Kidney (tissue), 14 donors: ENCODE data around the gene GLRB. TPM values are rescaled to one million over a fixed set of nuclear protein-coding genes. Genes with fewer than 3 reads are reported as not detected.

Experiments
- DNase-seq, 5 donors: peaks; one replicate each; pipeline ENCODE4 v3.0.0-alpha.2; 2013 to 2020
- FAIRE-seq: peaks from 2 replicates; lab custom pipeline; 2012; peaks lifted over from hg19 to GRCh38; lab: Jason Lieb, UNC
- H3K27ac ChIP-seq, 2 donors: one replicate each; pipeline ENCODE4 v1.7.0; 2013; ENCODE audit warnings: low read depth in 2 of 2, low read length in 2 of 2, inconsistent platforms in 1 of 2
- H3K27me3 ChIP-seq: one replicate; pipeline ENCODE4 v1.7.1; 2013; ENCODE audit warnings: low read length, inconsistent platforms; ENCODE audit not compliant: control insufficient read depth, insufficient read depth
- H3K36me3 ChIP-seq, 3 donors: one replicate each; pipeline versions ENCODE4 v1.7.0 to v1.7.1; 2013; ENCODE audit warnings: low read length in 3 of 3, control low read depth in 1 of 3, inconsistent platforms in 1 of 3; ENCODE audit not compliant: insufficient read depth in 3 of 3, control insufficient read depth in 2 of 3
- H3K4me1 ChIP-seq, 3 donors: one replicate each; pipeline versions ENCODE4 v1.7.0 to v1.7.1; 2013; ENCODE audit warnings: low read length in 3 of 3, inconsistent platforms in 1 of 3, low read depth in 1 of 3; ENCODE audit not compliant: control insufficient read depth in 2 of 3, insufficient read depth in 2 of 3
- H3K4me3 ChIP-seq, 3 donors: one replicate each; pipeline versions ENCODE4 v1.7.0 to v1.8.1; 2013; ENCODE audit warnings: low read length in 3 of 3, control low read depth in 1 of 3, inconsistent platforms in 1 of 3
- H3K9ac ChIP-seq, 3 donors: one replicate each; pipeline versions ENCODE4 v1.7.0 to v1.7.1; 2013; ENCODE audit warnings: low read length in 3 of 3, control low read depth in 1 of 3, inconsistent platforms in 1 of 3
- H3K9me3 ChIP-seq, 3 donors: one replicate each; pipeline versions ENCODE4 v1.7.0 to v1.7.1; 2013; ENCODE audit warnings: low read length in 3 of 3, control low read depth in 1 of 3, inconsistent platforms in 1 of 3; ENCODE audit not compliant: control insufficient read depth in 2 of 3, insufficient read depth in 1 of 3
- intact Hi-C: fragments of 100-400 bp; cut with DNase I; formaldehyde crosslinking; loops from one replicate; pipeline ENCODE4 v1.11.1; 2022
- polyA plus RNA-seq: library from polyadenylated mRNA; stranded (reverse); fragments of 350-450 nt; fragmentation: Illumina TruSeq; extraction: RNeasy Lipid Tissue Mini Kit (QIAGEN cat#74804); gene quantifications from one replicate; pipeline ENCODE4 v1.2.3, GENCODE V29; 2014; ENCODE audit warnings: low read depth, low replicate concordance; ENCODE audit not compliant: insufficient read depth
- total RNA-seq: library from RNA; stranded (reverse); fragmentation: NEBNext Ultra II Directional; extraction: Animal tissue kit (Norgen Biotek cat#: 25700); gene quantifications from one replicate; pipeline ENCODE4 v1.2.1, GENCODE V29; 2021
- TF ChIP-seq, protein P1 (sequence below): IDR thresholded peaks from 3 replicates; pipeline ENCODE4 v1.5.1; 2012; ENCODE audit warnings: mild to moderate bottlenecking, moderate library complexity, borderline replicate concordance; ENCODE audit not compliant: insufficient read depth; ENCODE audit errors: extremely low read depth
- donor health status: control.
- donor health status: control.
- donor health status: control.
- donor health status: control.
- donor health status: control.
- donor health status: DM: yes; HTN: yes; CAD: no.
- donor health status: Normal renal cell carcinoma (clear cell type).

The GLRB gene
- total and polyA plus RNA-seq, 2 donors from 2014 or later = 3.3 to 5.2 TPM

GRCh38 chr4:157080605-157081004 lies 4.7 kb downstream of the GLRB start:
- Histone ChIP-seq H3K4me3 (no peak overlapping the region), H3K27me3 (no peaks in the 10 kb centered on the region), H3K9me3 (no peaks in the 10 kb centered on the region), H3K4me1 (no peaks in the 10 kb centered on the region), H3K36me3 (no peaks in the 10 kb centered on the region), H3K27ac (no peak overlapping the region), H3K9ac (no peak overlapping the region)
- intact Hi-C loops = no loop called here
- DNase-seq (no peak), FAIRE-seq (no peak)
- TF ChIP-seq, protein P1, sequence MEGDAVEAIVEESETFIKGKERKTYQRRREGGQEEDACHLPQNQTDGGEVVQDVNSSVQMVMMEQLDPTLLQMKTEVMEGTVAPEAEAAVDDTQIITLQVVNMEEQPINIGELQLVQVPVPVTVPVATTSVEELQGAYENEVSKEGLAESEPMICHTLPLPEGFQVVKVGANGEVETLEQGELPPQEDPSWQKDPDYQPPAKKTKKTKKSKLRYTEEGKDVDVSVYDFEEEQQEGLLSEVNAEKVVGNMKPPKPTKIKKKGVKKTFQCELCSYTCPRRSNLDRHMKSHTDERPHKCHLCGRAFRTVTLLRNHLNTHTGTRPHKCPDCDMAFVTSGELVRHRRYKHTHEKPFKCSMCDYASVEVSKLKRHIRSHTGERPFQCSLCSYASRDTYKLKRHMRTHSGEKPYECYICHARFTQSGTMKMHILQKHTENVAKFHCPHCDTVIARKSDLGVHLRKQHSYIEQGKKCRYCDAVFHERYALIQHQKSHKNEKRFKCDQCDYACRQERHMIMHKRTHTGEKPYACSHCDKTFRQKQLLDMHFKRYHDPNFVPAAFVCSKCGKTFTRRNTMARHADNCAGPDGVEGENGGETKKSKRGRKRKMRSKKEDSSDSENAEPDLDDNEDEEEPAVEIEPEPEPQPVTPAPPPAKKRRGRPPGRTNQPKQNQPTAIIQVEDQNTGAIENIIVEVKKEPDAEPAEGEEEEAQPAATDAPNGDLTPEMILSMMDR = no peak

DNA sequence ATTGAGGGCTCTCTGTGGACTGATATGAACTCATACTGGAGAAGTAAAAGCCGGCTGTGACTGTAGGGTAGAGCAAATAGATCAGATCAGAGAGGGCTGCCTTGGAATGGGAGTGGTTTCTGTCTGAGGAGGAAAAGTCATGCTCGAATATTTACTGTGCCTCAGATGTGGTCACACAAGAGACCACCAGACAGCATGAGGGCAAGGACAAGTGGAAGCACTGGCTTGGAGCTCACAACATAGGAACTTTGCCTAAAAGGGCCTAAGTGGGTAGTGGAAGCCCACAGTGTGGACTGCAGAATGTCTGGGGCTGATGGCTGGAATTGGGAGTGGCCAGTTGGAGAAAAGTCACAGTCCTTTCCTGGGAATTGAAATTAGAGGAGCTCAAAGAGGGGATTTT lies 19.8 kb downstream of the GLRB start:
- no peak for FAIRE-seq
- Histone ChIP-seq H3K9ac (no peak overlapping the region), H3K4me3 (no peak overlapping the region), H3K27ac (no peak overlapping the region), H3K27me3 (no peaks in the 10 kb centered on the region), H3K36me3 (no peaks in the 10 kb centered on the region), H3K9me3 (no peaks in the 10 kb centered on the region), H3K4me1 (no peaks in the 10 kb centered on the region)
- TF ChIP-seq, protein P1 = no peak
- intact Hi-C loops = no loop called here
- DNase-seq = no peak

GRCh38 chr4:157096439-157096838 lies 20.5 kb downstream of the GLRB start:
- Histone ChIP-seq H3K27me3 (no peaks in the 10 kb centered on the region), H3K36me3 (no peaks in the 10 kb centered on the region), H3K9me3 (no peaks in the 10 kb centered on the region), H3K9ac (no peak overlapping the region), H3K4me1 (no peaks in the 10 kb centered on the region), H3K27ac (no peak overlapping the region), H3K4me3 (no peak overlapping the region)
- TF ChIP-seq, protein P1 = no peak
- intact Hi-C loops = no loop called here
- DNase-seq = no peak
- no peak for FAIRE-seq

- Histone ChIP-seq H3K36me3 (no peaks in the 10 kb centered on the region), H3K4me1 (no peaks in the 10 kb centered on the region), H3K9ac (no peak overlapping the region), H3K27ac (no peak overlapping the region), H3K4me3 (no peak overlapping the region), H3K9me3 (no peaks in the 10 kb centered on the region), H3K27me3 (no peaks in the 10 kb centered on the region)
- no peak for FAIRE-seq
- DNase-seq = no peak
- intact Hi-C loops = no loop called here
- TF ChIP-seq, protein P1 = no peak
Measured at GRCh38 chr4:157099506-157099905, 23.6 kb downstream of the GLRB start.
